Neural cell (in vitro differentiated cells): ENCODE measurements around the gene TLL1.

ENCODE experiments used
- EP300 ChIP-seq: fragments of 450-650 bp; conservative IDR thresholded peaks from 2 replicates; pipeline ENCODE4 v1.6.1; 2014; ENCODE audit warnings: antibody characterized with exemption, mild to moderate bottlenecking, moderate library complexity; ENCODE audit not compliant: poor library complexity, severe bottlenecking
- POLR2AphosphoS5 ChIP-seq: IDR thresholded peaks from 2 replicates; pipeline ENCODE4 v1.6.1; 2012
- RAD21 ChIP-seq: fragments of 450-650 bp; conservative IDR thresholded peaks from 2 replicates; pipeline ENCODE4 v1.6.1; 2014; ENCODE audit warnings: antibody characterized with exemption, mild to moderate bottlenecking, moderate library complexity
- TAF1 ChIP-seq: IDR thresholded peaks from 2 replicates; pipeline ENCODE4 v1.6.1; 2012; ENCODE audit warnings: low read depth
- TF ChIP-seq, protein P1 (sequence below): fragments of 450-650 bp; IDR thresholded peaks from 2 replicates; pipeline ENCODE4 v1.5.1; 2014; ENCODE audit warnings: antibody characterized with exemption, mild to moderate bottlenecking, moderate library complexity; ENCODE audit not compliant: poor library complexity, severe bottlenecking

DNA sequence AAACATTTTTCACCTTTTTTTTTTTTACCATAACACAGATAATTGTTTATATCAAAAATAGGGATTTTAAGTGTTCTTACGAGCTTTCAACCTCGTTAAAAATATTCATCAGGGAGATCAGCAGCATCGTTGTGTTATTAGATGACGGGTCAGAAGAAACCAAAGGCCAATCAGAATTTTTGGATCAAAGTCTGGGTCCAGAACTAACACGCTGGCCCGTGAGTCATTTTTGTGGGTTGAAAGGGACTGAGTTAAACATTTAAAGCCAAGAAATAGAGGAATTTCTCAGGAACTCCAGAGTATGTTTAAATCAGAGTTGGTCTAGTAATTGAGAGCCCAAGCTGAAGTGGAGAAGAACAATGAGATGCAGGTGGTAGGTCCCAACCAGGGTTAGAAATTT, 170.8 kb downstream of the TLL1 start:
- TF ChIP-seq, protein P1, sequence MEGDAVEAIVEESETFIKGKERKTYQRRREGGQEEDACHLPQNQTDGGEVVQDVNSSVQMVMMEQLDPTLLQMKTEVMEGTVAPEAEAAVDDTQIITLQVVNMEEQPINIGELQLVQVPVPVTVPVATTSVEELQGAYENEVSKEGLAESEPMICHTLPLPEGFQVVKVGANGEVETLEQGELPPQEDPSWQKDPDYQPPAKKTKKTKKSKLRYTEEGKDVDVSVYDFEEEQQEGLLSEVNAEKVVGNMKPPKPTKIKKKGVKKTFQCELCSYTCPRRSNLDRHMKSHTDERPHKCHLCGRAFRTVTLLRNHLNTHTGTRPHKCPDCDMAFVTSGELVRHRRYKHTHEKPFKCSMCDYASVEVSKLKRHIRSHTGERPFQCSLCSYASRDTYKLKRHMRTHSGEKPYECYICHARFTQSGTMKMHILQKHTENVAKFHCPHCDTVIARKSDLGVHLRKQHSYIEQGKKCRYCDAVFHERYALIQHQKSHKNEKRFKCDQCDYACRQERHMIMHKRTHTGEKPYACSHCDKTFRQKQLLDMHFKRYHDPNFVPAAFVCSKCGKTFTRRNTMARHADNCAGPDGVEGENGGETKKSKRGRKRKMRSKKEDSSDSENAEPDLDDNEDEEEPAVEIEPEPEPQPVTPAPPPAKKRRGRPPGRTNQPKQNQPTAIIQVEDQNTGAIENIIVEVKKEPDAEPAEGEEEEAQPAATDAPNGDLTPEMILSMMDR: no peak
- TF ChIP-seq RAD21 (no peak), EP300 (no peak), POLR2AphosphoS5 (no peak), TAF1 (no peak)
